HG02943 (cell line): ENCODE measurements around the gene GKN2.
"Not testable (repeated sequence)": the region's sequence is repeated elsewhere in the genome, so short reads cannot be mapped to it uniquely, and the experiment has no call there.

Source experiments
- ATAC-seq: cut with Tn5 transposase; IDR thresholded peaks from one replicate; pipeline ENCODE4 v1.9.1; 2021; ENCODE audit warnings: mild to moderate bottlenecking, low read depth, moderate library complexity; ENCODE audit not compliant: unreplicated experiment

GKN2 gene

DNA sequence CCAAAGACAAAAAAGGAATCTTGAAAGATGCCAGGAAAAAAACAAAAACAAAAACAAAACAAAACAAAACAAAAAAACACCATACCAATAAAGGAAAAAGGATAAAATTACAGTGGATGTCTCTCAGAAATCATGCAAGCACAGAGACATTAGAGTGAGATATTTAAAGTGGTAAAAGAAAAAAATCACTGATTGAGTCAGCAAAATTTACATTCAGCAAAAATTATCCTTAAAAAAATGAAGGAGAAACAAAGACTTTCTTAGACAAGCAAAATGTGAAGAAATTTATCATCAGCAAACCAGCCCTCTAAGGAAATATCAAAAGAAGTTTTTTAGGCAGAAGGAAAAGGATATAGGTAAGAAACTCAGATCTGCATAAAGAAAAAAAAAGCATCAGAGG lies 11.6 kb upstream of the GKN2 start:
- no peak for ATAC-seq

DNA sequence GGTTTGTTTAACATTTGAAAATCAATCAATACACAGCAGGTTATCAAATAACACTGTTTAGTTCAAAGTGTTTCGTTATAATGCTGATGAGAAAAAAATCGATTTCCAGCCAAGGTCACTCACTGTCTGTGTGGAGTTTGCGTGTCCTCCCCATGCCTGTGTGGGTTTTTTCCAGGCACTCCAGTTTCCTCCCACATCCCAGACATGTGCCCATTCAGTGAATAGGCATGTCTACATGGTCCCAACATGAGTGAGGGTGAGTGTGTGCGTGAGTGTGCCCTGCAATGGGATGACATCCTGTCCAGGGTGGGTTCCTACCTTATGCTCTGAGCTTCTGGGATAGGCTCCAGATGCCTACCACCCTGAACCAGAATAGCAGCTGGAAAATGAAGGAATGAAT lies 8.7 kb upstream of the GKN2 start:
- no peak for ATAC-seq

DNA sequence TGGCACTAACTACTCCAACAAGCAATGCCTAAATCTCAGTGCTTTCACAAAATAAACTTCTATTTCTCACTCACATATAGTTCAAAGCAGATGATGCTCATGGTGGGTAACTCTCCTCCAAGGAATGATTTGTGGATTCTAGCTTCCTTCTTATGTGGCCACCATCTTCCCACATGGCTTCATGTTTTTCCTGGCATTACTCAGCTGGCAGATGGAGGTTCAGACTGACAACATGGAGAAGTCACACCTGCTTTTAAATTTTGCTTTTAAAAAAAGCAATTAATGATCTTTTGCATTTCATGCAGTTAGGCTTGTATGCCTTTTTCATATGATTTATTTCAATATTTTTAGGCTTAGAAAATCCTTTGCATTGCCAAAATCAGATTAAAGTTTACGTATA lies 6.3 kb upstream of the GKN2 start:
- no peak for ATAC-seq

- not testable (repeated sequence) for ATAC-seq
These were observed 2.7 kb upstream of the GKN2 start for GRCh38 chr2:68955432-68955831.

DNA sequence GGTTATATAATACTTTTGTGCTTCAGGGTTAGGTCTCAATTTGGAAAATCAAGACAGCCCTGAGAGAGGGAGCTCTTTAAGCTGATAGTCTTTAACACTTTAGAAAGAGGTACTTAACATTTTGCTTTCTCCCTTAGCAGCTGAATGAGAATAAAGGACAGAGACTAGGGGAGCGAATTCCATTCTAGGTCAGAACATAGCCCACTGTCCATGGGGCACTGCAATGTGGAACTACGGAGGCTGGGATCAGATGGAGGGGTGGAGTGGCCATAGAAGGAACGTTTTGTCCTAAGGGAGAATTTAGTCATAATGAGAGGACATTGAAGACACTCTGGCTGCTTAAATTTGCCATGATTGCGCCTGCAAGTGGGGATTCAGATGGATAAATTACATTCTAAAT lies 794 bp downstream of the GKN2 start:
- no peak for ATAC-seq

- no peak for ATAC-seq
These were observed 4.0 kb downstream of the GKN2 start for GRCh38 chr2:68948710-68949109.

DNA sequence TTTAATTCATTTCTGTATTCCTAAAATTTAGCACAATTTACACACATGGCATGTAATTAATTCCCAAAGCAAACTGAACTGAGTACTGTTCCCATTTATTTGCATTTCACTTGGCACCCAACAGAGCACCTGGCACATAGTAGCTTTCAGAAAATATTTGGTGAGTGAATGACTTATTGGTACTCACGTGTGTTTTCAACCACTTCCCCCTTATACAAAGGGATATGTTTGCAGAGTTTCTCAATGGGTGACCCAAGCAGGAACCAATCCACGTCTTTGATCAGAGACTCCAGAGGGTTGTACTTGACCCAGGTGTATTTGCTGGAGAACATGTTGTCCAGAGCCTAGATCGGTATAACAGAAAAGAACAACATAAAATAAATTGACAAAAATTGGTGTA lies 6.6 kb downstream of the GKN2 start:
- ATAC-seq, result no peak

DNA sequence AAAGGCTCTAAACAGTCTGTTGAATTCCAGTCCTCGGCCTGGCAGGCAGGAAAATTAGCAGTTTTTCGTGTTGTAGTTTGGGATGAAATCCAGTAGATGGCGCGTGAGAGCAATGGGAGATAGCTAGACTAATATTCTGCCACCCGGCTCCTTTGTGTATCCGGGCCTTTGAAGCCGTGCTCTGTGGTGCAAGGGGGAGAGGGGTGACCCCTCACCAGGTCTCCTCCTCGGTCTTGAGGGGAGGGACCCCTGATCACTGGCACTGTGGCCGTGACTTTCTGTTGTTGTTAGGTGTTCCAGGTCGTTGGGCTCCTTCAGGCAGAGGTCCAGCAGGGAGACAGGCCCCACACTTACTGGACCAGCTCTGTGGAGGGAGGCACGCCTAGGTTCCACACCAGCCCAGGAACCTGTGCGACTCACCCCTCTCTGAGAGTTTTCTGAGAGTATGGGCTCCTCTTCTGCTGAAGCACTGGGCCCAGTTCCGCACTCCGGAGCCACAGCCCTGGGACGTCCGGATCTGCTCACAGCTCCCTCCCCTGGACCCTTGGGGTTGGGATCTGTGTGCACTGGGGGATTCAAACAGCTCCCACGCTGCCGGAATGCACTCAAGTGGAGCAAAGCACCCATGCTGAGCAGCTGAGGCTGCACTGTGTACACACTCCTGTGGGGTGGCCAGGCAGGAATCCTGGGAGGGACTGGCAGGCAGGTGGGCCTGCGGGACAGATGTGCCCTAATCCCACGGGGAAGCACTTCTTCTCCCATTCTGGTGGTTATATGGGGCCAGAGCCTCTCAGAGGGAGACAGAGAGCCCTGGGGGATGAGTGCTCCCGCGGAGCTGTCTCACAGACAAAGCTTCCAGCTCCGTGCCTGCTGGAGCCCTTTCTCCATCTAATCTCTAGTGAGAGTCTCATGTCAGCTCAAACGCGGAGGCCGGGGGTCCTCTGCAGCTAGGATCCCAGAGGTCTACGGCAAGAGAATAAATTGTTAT lies 8.8 kb downstream of the GKN2 start:
- ATAC-seq, result no peak

GRCh38 chr2:68942827-68943226 lies 9.9 kb downstream of the GKN2 start:
- ATAC-seq, result no peak

DNA sequence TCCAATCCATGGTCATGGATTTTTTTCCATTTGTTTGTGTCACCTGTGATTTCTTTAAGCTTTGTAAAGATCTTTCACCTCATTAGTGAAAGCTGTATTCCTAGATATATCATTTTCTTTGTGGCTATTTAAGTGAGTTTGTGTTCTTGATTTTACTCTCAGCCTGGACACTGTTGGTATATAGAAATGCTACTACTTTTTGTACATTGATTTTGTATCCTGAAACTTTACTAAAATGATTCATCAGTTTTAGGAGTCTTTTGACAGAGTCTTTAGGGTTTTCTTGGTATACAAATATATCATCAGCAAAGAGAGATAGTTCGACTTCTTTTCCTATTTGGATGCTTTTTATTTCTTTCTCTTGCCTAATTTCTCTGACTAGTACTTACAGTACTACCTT lies 12.3 kb downstream of the GKN2 start:
- ATAC-seq, result no peak

DNA sequence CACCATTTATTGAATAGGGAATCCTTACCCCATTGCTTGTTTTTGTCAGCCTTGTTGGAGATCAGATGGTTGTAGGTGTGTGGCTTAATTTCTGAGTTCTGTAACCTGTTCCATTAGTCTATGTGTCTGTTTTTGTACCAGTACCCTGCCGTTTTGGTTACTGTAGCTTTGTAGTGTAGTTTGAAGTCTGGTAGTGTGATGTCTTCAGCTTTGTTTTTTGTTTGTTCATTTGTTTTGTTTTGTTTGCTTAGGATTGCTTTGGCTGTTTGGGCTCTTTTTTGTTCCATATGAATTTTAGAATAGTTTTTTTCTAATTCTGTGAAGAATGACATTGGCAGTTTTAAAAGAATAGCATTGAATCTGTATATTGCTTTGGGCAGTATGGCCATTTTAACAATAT lies 12.7 kb downstream of the GKN2 start:
- ATAC-seq, result no peak

GRCh38 chr2:68938938-68939337 lies 13.8 kb downstream of the GKN2 start:
- ATAC-seq, result no peak

DNA sequence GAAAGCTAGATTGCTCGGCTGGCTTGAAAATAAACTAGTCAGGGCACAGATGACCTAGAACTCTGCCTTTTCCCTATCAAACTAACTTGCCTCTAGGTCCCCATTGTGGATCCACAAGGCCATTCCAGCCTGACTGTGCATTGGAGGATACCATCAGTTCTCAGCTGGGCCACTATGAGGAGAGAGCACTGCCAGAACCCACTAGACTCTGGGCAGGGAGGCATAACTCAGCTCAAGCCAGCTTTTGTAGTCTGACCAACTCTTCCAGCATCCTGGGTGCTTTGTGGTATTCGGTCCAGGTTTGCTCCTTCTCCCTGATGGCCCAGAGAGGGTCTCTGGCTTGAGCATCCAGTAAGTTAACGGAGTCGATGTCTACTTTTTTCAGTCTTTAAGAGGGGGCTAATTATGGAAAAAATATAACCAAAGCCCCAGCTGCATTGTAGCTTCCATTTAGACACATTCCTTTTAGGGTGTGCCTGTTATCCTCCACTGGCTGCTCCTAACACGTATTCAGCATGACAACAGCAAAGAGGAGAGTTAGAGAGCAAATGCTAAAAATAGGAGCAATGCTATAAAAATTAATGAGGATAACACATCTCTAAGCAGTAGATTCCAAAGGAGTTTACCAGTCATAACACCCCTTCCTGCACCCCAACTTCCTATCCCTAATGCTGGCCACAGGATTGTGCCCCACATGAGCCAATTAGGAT lies 15.2 kb downstream of the GKN2 start:
- ATAC-seq, result no peak

DNA sequence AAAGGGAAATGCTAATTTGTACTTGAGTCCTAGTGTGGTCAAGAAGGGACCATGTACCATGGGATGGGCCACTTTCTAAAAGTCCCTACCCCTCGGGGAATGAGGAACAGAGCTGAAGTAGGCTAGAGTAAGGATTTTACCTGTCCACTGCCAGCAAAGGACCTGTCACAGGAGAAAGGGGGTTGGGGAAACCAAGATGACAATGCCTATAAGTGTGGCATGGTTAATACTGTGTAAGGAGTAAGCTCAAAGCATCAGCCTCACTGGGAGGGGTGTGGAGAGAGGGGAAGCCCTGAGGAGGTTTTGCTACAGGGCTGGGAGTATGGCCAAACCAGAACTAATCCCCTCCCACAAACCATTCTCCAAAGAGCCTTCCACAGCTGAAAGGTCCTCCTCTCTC lies 15.8 kb downstream of the GKN2 start:
- ATAC-seq, result no peak

- ATAC-seq, result no peak
These were observed 16.3 kb downstream of the GKN2 start for GRCh38 chr2:68936427-68936826.

DNA sequence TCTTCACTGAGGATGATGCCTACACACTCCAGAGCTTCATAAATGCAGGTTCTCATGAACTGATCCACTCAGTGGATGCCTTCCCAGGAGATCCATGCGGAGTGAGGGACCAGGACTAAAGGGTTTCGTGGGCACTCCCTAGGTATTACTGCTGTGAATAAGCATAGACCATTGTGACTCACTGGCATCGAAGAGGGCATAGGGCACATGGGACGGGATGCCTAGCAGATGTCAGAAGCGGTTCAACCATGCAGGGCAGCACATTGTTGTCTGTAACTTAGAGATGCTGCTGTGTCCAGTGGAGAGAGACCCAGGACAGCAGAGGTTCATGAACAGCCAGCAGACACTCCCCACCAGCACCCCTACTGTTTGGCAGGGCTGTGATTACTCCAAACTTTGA lies 17.2 kb downstream of the GKN2 start:
- no peak for ATAC-seq

GRCh38 chr2:68934021-68934420 lies 18.7 kb downstream of the GKN2 start:
- ATAC-seq, result no peak

DNA sequence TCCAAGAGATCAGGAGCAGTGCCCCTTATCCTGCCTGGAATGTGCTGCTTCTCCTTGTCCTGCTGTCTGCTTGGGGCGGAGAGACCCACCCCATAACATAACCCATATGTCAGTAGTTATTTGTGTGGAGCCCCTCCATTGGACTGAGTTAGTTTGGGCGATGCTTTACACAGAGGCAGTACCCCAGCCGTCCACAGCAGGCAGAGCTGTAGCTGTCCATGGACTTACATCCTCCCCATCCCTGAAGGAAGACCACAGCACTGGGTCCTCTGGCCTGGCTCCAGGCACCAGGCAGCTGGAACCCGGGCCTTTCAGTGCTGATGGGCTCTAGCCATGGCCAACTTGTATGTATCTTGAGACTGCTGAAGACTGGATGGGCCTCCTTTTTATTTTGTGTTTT lies 20.3 kb downstream of the GKN2 start:
- ATAC-seq, result no peak

- no peak for ATAC-seq
These were observed 20.9 kb downstream of the GKN2 start for GRCh38 chr2:68931799-68932198.

GRCh38 chr2:68931149-68931711 lies 21.5 kb downstream of the GKN2 start:
- ATAC-seq, result no peak

DNA sequence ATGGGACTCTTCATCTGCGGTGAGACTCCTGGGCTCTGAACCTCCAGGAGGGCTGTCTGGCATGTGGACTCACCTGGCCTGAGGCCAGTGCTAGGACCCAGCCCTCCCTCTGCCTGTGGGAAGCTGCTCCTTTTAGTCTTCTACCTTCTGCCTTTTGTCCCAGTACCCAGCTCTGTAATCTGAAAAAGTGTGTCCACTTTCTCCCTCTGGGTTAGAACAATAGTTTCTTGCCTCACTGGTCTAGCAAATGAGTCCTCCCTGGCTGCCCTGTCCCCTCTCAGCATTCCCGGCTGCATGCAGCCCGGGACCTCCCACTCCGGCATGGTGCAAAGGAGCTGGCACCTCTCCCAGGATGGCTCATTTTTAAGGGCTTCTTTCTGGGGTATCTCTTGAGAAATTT lies 25.9 kb downstream of the GKN2 start:
- ATAC-seq, result no peak
